ENCODE measurements around the gene UBL4A. TPM values are rescaled to one million over a fixed set of nuclear protein-coding genes. Genes with fewer than 3 reads are reported as not detected.
"Not testable (repeated sequence)": the region's sequence is repeated elsewhere in the genome, so short reads cannot be mapped to it uniquely, and the experiment has no call there.

UBL4A gene
- polyA plus RNA-seq, 1 experiment, result 33.3 TPM

- CTCF ChIA-PET, result no interaction called here
- H3K36me3 ChIP-seq (ENCODE audit: control insufficient read depth, insufficient read depth, low read length), result peaks cover 2% of the 10 kb centered on the region
- POLR2A ChIA-PET, result no interaction called here
- DNase-seq (ENCODE audit: low read depth), result no peak
- TF ChIP-seq CTCF (IDR thresholded peaks at IDR 0.05; ENCODE audit: insufficient read depth, low read depth, low read length), result no peak
- H3K27me3 ChIP-seq (ENCODE audit: control insufficient read depth, insufficient read depth, low read length), result no peaks in the 10 kb centered on the region
- H3K4me3 ChIP-seq (ENCODE audit: low read depth, low read length), result no peak overlapping the region
These were observed 21.4 kb upstream of the UBL4A start for GRCh38 chrX:154507673-154508383.

- CTCF ChIA-PET, result no interaction called here
These were observed 20.3 kb upstream of the UBL4A start for GRCh38 chrX:154506483-154507332.

GRCh38 chrX:154505734-154506133 is 19.3 kb upstream of the UBL4A start:
- no peak for DNase-seq (ENCODE audit: low read depth)
- ChIA-PET CTCF (no interaction called here), POLR2A (no interaction called here)
- no peak overlapping the region for H3K4me3 ChIP-seq (ENCODE audit: low read depth, low read length)
- no peaks in the 10 kb centered on the region for H3K27me3 ChIP-seq (ENCODE audit: control insufficient read depth, insufficient read depth, low read length)
- peaks cover 2% of the 10 kb centered on the region for H3K36me3 ChIP-seq (ENCODE audit: control insufficient read depth, insufficient read depth, low read length)
- no peak for TF ChIP-seq CTCF (IDR thresholded peaks at IDR 0.05; ENCODE audit: insufficient read depth, low read depth, low read length)

More at GRCh38 chrX:154506483-154507332, 20.3 kb upstream of the UBL4A start:
- TF ChIP-seq CTCF (IDR thresholded peaks at IDR 0.05; ENCODE audit: insufficient read depth, low read depth, low read length), result no peak
- H3K4me3 ChIP-seq (ENCODE audit: low read depth, low read length), result no peak overlapping the region
- no peaks in the 10 kb centered on the region for H3K27me3 ChIP-seq (ENCODE audit: control insufficient read depth, insufficient read depth, low read length)
- POLR2A ChIA-PET, result no interaction called here
- DNase-seq (ENCODE audit: low read depth), result no peak
- peaks cover 2% of the 10 kb centered on the region for H3K36me3 ChIP-seq (ENCODE audit: control insufficient read depth, insufficient read depth, low read length)

- DNase-seq (ENCODE audit: low read depth), result no peak
- CTCF ChIA-PET, result no interaction called here
- POLR2A ChIA-PET, result no interaction called here
- no peak overlapping the region for H3K4me3 ChIP-seq (ENCODE audit: low read depth, low read length)
- no peaks in the 10 kb centered on the region for H3K27me3 ChIP-seq (ENCODE audit: control insufficient read depth, insufficient read depth, low read length)
- TF ChIP-seq CTCF (IDR thresholded peaks at IDR 0.05; ENCODE audit: insufficient read depth, low read depth, low read length), result no peak
- H3K36me3 ChIP-seq (ENCODE audit: control insufficient read depth, insufficient read depth, low read length), result no peaks in the 10 kb centered on the region; the same call in 1 of the 2 replicates
These were observed 16.6 kb upstream of the UBL4A start for GRCh38 chrX:154502989-154503388.

GRCh38 chrX:154502098-154502497 is 15.7 kb upstream of the UBL4A start:
- H3K27me3 ChIP-seq (ENCODE audit: control insufficient read depth, insufficient read depth, low read length), result no peaks in the 10 kb centered on the region
- no peak for DNase-seq (ENCODE audit: low read depth)
- no peak overlapping the region for H3K4me3 ChIP-seq (ENCODE audit: low read depth, low read length)
- no peaks in the 10 kb centered on the region for H3K36me3 ChIP-seq (ENCODE audit: control insufficient read depth, insufficient read depth, low read length)
- no peak for TF ChIP-seq CTCF (IDR thresholded peaks at IDR 0.05; ENCODE audit: insufficient read depth, low read depth, low read length)
- POLR2A ChIA-PET, result no interaction called here
- CTCF ChIA-PET, result no interaction called here

GRCh38 chrX:154501423-154501822 is 15.0 kb upstream of the UBL4A start:
- CTCF ChIA-PET; H3K4me3 ChIP-seq (ENCODE audit: low read depth, low read length); DNase-seq (ENCODE audit: low read depth); H3K27me3 ChIP-seq (ENCODE audit: control insufficient read depth, insufficient read depth, low read length); H3K36me3 ChIP-seq (ENCODE audit: control insufficient read depth, insufficient read depth, low read length); POLR2A ChIA-PET: not testable (repeated sequence)

GRCh38 chrX:154496591-154497137 is 10.2 kb upstream of the UBL4A start:
- CTCF ChIA-PET, result not testable (repeated sequence)
- POLR2A ChIA-PET, result interaction anchor here (0.6 kb wide), 1 partner anchor 9 kb away, joined by 3 read pairs; no protein-coding TSS in a partner anchor

More at GRCh38 chrX:154496591-154497137, 10.2 kb upstream of the UBL4A start:
- not testable (repeated sequence) for H3K36me3 ChIP-seq (ENCODE audit: control insufficient read depth, insufficient read depth, low read length); H3K27me3 ChIP-seq (ENCODE audit: control insufficient read depth, insufficient read depth, low read length); DNase-seq (ENCODE audit: low read depth); H3K4me3 ChIP-seq (ENCODE audit: low read depth, low read length)

Measured in BJ (cell line).